SKM-1 treated with dmso at 0.1 percent for 144 hours (cell line): ENCODE data around the gene CDH24.

ENCODE experiments used
- DNase-seq: peaks from one replicate; lab custom pipeline; 2025; ENCODE audit not compliant: unreplicated experiment; lab: John Stamatoyannopoulos, UW

Gene CDH24

DNA sequence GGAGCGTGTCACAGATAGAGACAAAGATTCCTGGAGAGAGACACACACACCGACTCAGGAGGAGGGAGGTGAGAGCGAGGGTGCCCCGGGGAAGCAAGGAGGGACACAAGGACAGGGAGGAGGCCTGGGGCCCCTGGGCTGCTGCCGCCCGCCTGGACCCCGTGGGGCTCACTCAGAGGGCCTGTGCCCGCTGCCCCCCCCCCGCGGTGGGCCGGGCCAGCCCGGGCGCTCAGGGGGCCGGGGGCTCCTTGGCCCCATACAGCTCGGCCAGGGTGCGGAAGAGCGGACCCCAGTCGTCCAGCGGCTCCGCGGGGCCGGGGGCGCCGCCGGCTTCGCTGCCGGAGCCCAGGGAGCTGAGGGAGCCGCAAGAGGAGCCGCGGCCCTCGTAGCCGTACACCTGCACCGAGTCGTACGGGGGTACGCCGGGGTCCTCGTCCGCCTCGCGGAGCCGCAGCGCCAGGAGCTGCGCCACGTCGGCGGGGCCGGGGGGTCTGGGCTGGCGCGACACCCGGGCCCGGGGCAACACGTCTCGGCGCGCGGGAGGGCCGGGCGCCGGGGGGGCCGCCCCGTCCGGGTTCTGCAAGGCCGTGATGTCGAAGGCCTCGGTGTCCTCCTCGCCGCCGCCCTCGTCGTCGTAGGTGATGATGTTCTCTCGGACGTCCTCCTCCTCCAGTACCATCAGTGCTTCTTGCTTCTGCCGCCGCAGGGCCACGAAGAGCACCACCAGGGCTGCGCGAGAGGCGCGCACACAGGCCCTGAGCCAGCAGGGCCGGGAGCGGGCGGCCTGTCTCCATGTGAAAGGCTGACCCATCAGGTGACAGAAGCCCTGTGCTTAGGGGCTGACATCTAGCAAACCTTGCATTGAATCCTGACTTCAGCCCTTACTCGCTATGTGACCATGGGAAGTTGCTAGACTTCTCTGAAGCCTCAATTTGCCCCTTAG lies 9.3 kb downstream of the CDH24 start:
- DNase-seq: no peak

- DNase-seq: no peak
Observed at GRCh38 chr14:23047034-23047634, 10.2 kb downstream of the CDH24 start.

DNA sequence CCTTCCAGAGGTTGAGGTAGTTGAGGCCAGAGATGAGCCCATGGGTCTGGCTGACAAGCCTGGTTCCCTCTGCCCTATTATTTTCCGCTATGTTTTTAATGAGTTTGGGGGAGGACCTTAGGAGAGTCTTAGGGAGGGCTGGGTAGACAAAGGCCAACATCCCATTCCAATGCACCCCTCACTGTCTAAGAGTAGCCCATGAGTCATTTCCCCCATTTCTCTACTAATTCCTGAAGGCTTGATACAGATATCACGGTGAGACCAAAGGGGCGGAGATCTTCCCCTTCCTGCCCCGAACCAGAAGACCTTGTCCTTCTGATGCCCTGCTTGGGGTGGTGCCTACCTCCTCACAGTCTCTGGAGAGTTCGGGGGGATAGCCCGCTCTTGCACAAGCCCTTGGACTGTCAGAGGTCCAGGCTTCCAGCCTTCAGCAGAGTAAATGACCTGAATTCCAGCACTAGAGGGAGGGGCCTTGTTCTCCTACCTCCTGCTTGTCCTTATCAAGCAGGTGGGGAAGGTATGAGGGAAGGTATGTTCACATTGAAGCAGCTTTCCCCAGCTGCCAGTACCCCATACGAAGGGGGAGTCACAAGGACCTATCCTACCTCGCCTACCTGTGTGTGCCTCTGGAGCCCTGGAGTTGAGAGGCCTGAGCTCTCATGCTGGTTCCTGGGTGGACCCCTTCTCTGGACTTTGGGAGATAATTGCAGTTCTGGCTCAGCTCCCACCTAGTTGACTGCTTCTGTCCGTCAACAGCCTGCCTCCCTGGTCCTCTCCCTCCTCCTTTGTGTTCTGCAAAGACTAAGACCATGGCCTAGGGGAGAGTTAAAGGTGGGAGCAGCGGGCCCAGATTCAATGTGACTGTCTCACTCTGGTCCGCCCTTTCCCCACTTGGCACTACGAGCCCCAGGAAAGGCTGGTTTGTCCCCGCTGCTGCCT lies 11.6 kb downstream of the CDH24 start:
- DNase-seq: no peak

DNA sequence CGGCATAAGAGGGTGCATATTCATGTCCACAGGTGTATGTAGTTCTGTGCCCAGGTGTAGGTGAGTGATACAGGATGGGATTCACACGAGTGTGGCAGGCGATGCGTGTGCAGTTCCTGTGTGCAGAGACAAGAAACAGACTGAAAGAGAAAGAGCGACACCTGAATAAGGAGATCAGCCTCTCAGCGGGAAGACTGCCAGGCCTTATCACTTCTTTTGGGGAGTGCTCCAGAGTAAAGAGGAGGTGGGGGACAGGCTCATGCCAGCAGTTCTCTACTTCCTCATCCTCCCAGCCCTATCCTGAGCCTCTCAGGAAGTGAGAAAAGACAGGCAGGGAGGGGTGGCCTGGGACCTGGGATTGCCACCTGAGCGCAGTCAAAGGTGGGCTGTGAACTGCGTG lies 12.5 kb downstream of the CDH24 start:
- DNase-seq: no peak

DNA sequence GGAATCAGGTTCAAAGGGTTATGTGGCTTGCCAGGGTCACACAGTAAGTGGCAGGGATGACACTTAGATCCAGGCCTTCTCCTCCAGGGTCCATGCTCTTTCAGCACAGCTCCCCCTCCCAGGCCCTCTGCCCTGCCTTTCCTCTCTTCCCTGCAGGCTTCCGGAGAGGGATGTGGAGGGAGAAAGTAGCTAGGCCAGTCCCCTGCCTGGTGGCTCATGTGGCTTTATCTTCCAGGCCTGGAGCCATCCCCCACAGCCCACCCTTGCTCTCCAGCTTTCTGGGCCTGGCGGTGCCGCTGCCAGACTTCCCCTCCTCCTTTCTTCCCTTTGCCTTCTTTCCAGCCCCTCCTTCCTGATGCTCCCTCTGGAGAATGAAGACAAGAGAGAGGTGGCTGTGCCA lies 13.6 kb downstream of the CDH24 start:
- no peak for DNase-seq

- DNase-seq: no peak
Observed at GRCh38 chr14:23043145-23043544, 14.2 kb downstream of the CDH24 start.

- DNase-seq: no peak
Observed at GRCh38 chr14:23042162-23042965, 15.0 kb downstream of the CDH24 start, which contains the start of gene PSMB11. Gene PSMB11 (plus strand): TSS chr14:23042212. CDS start chr14:23042226, 14 bp downstream.

DNA sequence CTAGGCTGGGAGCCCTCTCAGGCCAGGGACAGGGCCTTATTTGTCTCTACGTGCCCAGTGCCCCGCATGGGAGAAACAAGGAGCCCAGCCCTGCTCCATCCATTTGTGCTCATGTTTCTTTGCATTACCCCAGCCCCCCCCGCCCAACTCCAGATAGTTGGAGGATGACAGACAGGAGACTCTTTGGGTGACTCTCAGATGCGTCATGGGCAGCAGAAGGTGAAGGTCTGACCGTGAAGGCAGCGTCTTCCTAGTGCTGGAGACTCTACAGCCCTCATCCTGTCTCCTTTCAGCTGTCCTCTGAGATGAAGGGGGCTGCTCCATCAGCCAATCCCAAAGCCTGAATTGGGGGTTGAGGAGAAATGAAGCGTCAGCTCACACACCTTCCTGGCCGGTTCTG lies 15.6 kb downstream of the CDH24 start:
- no peak for DNase-seq

DNA sequence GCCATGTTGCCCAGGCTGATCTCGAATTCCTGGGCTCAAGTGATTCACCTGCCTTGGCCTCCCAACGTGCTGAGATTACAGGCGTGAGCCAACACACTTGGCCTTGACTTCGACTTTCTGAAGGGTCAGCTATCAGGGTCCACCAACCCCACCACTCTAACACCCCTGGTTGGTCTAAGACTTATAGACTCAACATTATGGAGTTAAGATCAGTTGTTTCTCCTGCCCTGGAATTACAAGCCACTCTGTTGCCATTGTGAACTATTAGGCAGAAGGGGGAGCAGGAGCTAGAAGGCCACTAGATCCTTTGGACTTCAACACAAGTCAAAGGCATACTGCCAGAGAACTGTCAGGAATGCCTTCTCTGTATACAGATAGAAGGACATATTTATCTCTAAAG lies 17.2 kb downstream of the CDH24 start:
- DNase-seq: no peak

DNA sequence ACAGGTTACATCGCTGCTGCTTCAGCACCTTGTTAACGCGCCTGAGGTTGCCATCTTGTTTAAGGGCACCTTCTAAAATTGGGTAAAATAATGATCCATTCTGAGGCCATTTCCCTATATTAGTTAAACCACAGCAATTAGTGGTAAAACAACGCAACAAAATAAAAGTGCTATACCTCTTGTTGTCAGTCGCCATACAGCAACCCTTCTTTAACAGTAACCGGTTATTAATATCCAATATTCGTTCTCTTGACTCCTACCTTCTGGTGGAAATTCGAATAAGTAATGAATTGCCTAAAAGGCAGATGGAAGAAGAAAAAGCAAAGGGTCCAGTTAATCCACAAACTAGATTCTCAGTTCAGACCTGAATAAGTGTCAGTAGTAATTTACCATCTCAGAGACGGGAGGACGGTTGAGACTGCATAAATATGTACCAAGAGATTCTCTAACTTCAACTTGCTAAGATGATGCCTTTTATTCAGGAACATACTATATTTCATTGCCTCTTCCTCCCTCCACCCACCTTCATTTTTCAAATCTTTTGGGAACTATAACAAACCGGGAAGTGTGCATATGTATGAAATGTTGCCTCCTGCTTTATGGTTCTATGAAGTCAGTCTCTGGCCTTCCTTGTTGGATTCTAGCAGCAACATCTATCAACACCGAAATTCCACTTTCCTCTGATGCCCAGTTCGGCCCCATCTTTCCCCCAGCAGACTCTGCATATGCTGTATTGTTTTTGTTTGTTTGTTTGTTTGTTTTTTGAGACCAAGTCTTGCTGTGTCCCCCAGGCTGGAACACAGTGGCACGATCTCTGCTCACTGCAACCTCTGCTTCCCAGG lies 21.8 kb downstream of the CDH24 start:
- no peak for DNase-seq

GRCh38 chr14:23034498-23035302 lies 22.6 kb downstream of the CDH24 start, which contains the start of gene PSMB5:
Gene PSMB5 (minus strand): TSS chr14:23034900. CDS start chr14:23034881, 19 bp downstream.
- DNase-seq: no peak

DNA sequence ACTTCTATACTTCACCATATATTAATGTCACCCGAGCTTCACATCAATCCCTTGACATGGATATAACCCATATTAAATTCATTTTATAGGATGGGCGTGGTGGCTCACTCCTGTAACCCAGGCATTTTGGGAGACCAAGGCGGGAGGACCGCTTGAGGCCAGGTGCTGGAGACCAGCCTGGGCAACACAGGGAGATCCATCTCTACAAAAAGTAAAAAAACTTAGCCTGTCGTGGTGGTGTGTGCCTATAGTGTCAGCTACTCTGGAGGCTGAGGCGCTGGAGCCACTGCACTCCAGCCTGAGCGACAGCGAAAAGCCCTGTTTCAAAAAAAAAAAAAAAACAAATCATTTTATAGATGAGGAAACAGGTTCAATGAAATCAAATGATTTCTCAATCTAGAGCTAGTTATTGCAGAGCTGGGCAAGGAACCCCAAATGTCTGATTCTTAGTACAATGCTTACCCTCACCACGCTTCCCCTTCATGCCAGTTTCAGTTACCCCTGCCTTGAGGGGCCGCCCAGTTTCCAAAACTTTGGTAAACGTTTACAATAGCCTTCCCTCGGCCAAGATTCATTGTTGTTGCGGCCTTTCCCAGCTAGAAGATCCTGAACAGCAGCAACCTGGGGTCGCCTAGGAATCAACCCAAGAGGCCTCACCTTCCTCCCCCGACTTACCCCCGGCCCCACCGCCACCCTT lies 23.4 kb downstream of the CDH24 start:
- DNase-seq: no peak

DNA sequence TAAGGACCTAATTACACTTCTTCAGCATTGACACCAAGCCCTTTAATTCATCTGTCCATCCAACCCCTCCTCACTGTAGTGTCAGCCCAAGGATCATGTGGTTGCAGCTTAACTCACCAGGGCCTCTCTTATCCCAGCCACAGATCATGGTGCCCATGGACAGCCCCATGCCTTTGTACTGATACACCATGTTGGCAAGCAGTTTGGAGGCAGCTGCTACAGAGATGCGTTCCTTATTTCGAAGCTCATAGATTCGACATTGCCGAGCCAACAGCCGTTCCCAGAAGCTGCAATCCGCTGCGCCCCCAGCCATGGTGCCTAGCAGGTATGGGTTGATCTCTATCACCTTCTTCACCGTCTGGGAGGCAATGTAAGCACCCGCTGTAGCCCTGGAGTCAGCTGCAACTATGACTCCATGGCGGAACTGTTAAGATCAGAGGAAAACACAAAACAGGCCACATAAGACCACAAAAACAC lies 24.0 kb downstream of the CDH24 start:
- DNase-seq: no peak

DNA sequence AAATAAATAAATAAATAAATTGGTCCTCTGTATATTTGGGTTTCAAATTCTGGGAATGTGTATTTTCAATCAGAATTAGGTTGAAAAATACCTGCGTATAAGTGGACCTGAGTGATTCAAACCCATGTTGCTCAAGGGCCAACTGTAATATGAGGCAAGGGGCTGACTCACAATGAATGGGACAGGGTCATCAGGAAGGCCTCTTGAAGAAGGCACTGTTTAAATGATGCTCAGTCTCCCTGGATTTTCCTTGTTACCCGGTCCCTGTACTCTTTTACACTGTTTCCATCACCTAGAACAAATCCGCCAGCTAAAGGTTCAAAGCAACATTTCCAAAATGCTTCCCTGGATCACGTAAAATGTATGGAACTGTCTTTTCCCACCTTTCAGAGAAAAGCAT lies 26.4 kb downstream of the CDH24 start:
- DNase-seq: no peak

- DNase-seq: no peak
Observed at GRCh38 chr14:23028799-23029198, 28.5 kb downstream of the CDH24 start.

- no peak for DNase-seq
Observed at GRCh38 chr14:23025151-23025814, 32.0 kb downstream of the CDH24 start.

- no peak for DNase-seq
Observed at GRCh38 chr14:23024612-23025075, 32.7 kb downstream of the CDH24 start.
